ENCODE data around the gene PARN.

GRCh38 chr16:14415291-14415690 lies 214.8 kb downstream of the PARN start:
- no peak for TF ChIP-seq CTCF (IDR thresholded peaks at IDR 0.05)
- TF ChIP-seq POLR2A (IDR thresholded peaks at IDR 0.05), result no peak

Measured in adrenal gland (tissue), 5 donors.